Transverse colon (tissue), 4 donors: ENCODE data around the gene PTPRE.

ENCODE experiments used
- EP300 ChIP-seq: sonication (generic); formaldehyde crosslinking; IDR thresholded peaks from one replicate; pipeline ENCODE4 v1.6.1; 2017; ENCODE audit warnings: antibody characterized with exemption, low read depth
- POLR2A ChIP-seq: fragments of 450-650 bp; IDR thresholded peaks from one replicate; pipeline ENCODE4 v1.6.1; 2016; ENCODE audit warnings: antibody characterized with exemption, mild to moderate bottlenecking, moderate library complexity
- POLR2AphosphoS5 ChIP-seq, 3 donors: sonication (generic); formaldehyde crosslinking; IDR thresholded peaks; one replicate each; pipeline ENCODE4 v1.6.1; 2016; ENCODE audit warnings: antibody characterized with exemption in 3 of 3
- TF ChIP-seq, protein P1 (sequence below), 5 experiments: fragments of 200-600 bp in 3 of 5; fragments of 450-650 bp in 2 of 5; sonication (generic) in 3 of 5; IDR thresholded peaks; 1 replicate in 2 of 5; 2 replicates in 3 of 5; pipeline ENCODE4 v1.5.1; 2016 to 2017; ENCODE audit warnings: antibody characterized with exemption in 5 of 5, inconsistent platforms in 3 of 5, mild to moderate bottlenecking in 2 of 5, moderate library complexity in 1 of 5

DNA sequence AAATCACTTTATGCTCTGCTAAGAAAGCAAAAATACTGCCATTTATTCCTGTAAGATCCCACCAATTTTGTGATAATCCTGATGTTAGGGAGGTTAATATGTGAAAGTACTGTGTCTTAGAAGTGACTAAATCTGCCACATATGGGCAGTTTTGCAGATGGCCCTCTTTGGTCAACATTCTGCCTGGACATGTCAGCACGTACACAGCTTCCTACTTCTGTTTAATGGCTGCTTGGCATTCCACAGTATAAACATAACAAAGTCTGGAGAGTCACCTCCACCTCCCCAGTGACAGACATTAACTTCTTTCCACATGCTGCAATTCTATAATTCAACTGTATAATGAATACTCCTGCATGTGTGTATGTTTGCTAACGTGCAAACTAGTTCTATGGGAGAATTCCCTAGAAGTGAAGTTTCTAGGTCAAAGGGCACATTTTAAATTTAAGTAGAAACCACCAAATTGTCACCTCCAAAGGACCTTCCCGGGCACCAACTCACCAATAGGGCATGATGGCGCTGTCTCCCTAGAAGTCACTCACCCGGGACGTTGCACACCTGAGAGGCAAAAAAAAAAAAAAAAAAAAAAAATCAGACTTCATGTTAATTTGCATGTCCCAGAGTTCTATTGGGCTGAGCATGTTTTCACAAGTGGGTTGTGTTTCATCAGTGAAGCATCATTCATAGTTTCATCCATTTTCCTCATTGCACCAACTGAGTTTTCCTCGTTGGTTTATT, 180.4 kb downstream of the PTPRE start:
- TF ChIP-seq, protein P1, sequence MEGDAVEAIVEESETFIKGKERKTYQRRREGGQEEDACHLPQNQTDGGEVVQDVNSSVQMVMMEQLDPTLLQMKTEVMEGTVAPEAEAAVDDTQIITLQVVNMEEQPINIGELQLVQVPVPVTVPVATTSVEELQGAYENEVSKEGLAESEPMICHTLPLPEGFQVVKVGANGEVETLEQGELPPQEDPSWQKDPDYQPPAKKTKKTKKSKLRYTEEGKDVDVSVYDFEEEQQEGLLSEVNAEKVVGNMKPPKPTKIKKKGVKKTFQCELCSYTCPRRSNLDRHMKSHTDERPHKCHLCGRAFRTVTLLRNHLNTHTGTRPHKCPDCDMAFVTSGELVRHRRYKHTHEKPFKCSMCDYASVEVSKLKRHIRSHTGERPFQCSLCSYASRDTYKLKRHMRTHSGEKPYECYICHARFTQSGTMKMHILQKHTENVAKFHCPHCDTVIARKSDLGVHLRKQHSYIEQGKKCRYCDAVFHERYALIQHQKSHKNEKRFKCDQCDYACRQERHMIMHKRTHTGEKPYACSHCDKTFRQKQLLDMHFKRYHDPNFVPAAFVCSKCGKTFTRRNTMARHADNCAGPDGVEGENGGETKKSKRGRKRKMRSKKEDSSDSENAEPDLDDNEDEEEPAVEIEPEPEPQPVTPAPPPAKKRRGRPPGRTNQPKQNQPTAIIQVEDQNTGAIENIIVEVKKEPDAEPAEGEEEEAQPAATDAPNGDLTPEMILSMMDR (IDR thresholded peaks at IDR 0.05) = no peak
- no peak for TF ChIP-seq POLR2AphosphoS5 (IDR thresholded peaks at IDR 0.05)
- TF ChIP-seq POLR2A = no peak
- no peak for TF ChIP-seq EP300
